ENCODE data around the gene SCT.

SCT gene

DNA sequence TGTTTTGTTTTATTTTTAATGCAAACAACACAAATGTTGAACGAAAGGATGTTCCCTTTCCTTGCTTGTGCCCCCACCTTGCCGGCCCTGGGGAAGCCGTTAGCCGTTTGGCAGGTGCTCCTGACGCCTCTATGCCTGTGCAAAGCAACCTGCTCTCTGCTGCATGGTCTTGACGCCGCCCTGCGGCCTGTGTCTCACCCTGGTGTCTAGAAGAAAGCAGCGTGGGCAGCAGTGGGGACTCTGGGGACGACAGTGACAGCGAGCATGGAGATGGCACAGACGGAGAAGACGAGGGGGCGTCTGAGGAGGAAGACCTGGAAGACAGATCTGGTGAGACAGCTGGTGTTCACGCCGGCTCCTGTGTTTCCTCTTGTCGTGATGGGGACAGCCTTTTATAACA is 45.2 kb downstream of the SCT start:
- DNase-seq, result no peak

DNA sequence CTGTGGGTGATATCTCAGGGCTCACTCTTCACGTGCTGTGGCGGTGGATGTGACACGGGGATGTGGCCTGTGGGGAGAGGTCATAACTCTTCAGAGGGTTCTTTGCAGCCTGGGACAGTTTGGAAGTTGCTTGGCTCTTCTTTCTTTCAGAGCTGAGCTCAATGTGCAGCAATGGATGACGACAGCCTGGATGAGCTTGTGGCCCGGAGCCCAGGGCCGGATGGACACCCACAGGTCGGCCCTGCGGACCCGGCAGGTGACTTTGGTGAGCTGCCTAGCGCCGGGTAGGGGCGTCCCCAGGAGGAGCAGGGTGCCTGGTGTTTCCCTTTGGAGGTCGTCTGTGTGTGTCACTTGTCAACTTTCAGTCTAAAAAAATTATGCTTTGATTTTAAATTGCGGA is 45.6 kb downstream of the SCT start:
- DNase-seq, result no peak

DNA sequence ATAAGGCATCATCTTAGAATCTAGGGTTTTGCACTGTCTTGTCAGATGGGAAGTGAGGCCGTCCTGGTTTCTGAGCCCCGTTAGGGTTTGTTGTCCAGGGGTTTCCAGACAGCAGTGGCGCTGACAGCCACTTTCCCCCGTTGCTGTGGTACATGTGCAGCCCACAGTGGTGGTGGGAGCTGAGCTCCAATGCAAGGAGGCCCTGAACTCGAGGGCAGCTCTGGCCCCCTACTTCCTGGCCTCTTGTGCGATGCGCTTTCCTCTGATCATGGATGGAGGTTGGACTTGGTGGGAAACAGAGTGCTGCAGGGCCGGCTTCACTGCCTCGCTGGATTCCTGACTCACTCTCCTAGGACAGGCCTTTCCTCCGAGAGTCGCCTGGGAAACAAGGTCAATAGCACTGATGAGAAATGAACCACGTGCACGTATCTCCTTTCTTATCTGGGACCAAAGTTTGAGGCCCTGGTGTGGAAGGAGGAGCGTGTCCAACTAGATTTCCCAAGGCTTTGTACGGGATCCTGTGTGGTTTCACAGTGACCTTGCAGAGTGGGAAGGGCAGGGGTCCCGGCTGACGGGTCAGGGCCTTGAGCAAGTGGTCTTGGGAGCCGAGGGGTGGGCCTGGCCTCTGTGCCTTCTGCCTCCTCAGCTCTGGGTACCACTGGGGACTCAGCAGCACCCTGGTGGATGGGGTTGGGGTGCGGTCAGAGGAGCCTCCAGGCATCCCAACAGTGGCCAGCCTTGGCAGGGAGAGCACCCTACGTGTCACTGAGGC is 47.0 kb downstream of the SCT start:
- no peak for DNase-seq

DNA sequence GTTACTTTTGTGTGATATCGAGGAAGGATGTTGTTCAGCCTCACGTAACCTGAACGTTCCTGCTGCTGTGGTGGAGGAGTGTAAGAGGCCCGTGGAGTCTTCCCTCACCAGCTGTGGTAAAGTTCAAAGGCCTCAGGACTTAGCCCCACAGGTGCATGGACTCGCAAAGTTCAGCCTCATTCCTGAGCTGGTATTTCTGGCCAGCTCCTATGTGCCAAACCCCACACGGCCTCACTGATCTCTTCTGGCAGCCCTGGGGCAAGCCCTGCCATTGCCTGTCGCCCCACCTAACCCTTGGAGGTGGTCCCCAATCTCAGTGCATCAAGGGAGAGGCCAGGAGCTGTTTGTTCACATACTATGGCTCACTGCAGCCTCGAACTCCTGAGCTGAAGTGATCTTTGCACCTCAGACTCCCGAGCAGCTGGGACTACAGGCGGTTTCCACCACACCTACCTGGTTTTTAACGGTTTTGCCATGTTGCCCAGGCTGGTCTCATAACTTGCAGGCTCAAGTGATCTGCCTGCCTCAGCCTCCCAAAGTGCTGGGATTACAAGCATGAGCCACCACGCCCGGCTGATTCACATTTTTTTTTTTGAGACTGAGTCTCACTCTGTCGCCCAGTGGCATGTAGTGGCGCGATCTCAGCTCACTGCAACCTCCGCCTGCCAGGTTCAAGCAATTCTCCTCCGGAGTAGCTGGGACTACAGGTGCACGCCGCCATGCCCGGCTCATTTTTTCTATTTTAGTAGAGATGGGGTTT is 48.5 kb downstream of the SCT start:
- DNase-seq, result no peak

DNA sequence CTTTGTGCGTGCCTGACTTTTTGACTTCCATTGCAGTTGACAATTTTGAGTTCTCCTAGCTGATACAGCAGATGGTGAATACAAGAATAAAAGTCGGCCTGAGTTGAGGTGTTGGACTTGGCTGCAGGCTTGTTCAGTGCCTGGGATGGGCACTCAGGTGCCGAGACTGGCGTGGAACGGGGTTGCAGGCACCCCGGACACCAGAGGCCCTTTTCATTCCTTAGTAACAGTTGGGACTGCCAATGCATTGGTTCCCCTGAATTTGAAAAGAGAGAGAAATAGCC is 49.4 kb downstream of the SCT start:
- no peak for DNase-seq

DNA sequence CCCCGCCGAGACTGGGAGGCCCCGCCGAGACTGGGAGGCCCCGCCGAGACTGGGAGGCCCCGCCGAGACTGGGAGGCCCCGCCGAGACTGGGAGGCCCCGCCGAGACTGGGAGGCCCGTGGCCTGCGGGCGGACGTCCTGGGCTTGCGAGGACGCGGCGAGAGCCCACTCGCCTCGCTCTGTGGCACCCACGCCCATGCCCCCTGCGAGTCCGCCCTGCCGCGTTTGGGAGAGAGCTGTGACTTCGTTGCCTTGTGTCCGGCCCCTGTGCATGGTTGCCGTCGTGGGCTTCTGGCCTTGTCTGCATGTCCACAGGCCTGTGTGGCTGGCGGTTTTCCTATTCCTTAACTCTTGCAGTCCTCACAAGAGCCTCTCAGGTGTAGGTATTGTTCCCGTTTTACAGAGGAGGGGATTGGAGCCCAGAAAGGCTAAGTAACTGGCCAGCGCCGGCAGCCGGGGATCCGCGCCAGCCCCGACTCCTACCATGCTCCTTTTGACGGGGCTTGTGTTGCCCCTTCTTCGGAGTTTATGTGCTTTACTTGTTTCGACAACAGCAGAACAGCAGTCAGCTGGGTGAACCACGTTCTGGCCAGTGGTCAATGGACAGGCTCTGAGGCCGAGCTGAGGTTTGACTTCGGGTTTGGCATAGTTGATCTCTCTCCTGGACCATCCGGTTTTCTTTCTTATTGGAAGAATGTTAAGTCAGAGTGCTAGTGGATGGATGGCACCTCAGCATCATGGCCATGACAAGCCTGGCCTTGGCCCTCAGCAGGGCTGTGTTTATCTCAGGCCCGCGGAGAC is 50.0 kb downstream of the SCT start:
- no peak for DNase-seq

Measured in NCI-H1092 treated with DMSO at 0.1 percent for 48 hours (cell line).